Naive thymus-derived CD8-positive, alpha-beta T cell (primary cell): Measurements from ENCODE around the gene ASPDH. TPM values are rescaled to one million over a fixed set of nuclear protein-coding genes. Genes with fewer than 3 reads are reported as not detected.

Experiments
- ATAC-seq, 2 donors: fragments of 150-1000 bp; cut with Tn5 transposase in 1 of 2; sonication (Bioruptor Pico), chemical (Tn5 transposase) in 1 of 2; 1 replicate in 1 of 2; 2 replicates in 1 of 2; pipeline ENCODE4 v1.10.0; 2021; ENCODE audit warnings: mild to moderate bottlenecking in 2 of 2, moderate library complexity in 2 of 2
- POLR2A ChIA-PET: fragments of 350-600 bp; sonication (Branson Sonifier 250); formaldehyde crosslinking; loops from one replicate; lab custom pipeline; 2021; ENCODE audit warnings: antibody characterized with exemption; lab: Charles Lee
- DNase-seq, 10 donors: peaks; one replicate each; pipeline versions ENCODE4 v3.0.0 to v3.0.0-alpha.2; 2020 to 2022
- H3K27ac Mint-ChIP-seq, 10 donors: one replicate each; pipeline ENCODE4 v1.8.0; 2020 to 2022; ENCODE audit warnings: mild to moderate bottlenecking in 10 of 10, mixed read lengths in 10 of 10, moderate library complexity in 4 of 10, inconsistent platforms in 1 of 10
- H3K27me3 Mint-ChIP-seq, 5 donors: one replicate each; pipeline ENCODE4 v1.8.0; 2021 to 2022; ENCODE audit warnings: mixed read lengths in 5 of 5
- H3K36me3 Mint-ChIP-seq, 3 donors: one replicate each; pipeline ENCODE4 v1.8.0; 2020 to 2022; ENCODE audit warnings: mixed read lengths in 3 of 3, mild to moderate bottlenecking in 2 of 3, inconsistent platforms in 1 of 3
- H3K4me1 Mint-ChIP-seq, 4 donors: one replicate each; pipeline ENCODE4 v1.8.0; 2021 to 2022; ENCODE audit warnings: mixed read lengths in 4 of 4
- H3K4me3 Mint-ChIP-seq, 10 donors: one replicate each; pipeline ENCODE4 v1.8.0; 2020 to 2022; ENCODE audit warnings: mild to moderate bottlenecking in 10 of 10, mixed read lengths in 10 of 10, moderate library complexity in 6 of 10, inconsistent platforms in 1 of 10
- H3K9me3 Mint-ChIP-seq, 9 donors: one replicate each; pipeline ENCODE4 v1.8.0; 2020 to 2022; ENCODE audit warnings: mixed read lengths in 9 of 9, mild to moderate bottlenecking in 3 of 9, inconsistent platforms in 1 of 9, moderate library complexity in 1 of 9
- polyA plus RNA-seq, 3 donors: library from polyadenylated mRNA; unstranded; fragments of 300-500 nt; fragmentation: Illumina TruSeq; gene quantifications; one replicate each; pipeline ENCODE4 v1.2.3, GENCODE V29; 2021
- total RNA-seq, 8 experiments: library from RNA in 2 of 8; stranded (reverse) in 2 of 8; gene quantifications; one replicate each; pipeline ENCODE4 v1.2.3 and lab custom pipeline; 2021 to 2026

The ASPDH gene
- total and polyA plus RNA-seq, 5 experiments from 2014 or later: 1.4 TPM; not detected in 4

DNA sequence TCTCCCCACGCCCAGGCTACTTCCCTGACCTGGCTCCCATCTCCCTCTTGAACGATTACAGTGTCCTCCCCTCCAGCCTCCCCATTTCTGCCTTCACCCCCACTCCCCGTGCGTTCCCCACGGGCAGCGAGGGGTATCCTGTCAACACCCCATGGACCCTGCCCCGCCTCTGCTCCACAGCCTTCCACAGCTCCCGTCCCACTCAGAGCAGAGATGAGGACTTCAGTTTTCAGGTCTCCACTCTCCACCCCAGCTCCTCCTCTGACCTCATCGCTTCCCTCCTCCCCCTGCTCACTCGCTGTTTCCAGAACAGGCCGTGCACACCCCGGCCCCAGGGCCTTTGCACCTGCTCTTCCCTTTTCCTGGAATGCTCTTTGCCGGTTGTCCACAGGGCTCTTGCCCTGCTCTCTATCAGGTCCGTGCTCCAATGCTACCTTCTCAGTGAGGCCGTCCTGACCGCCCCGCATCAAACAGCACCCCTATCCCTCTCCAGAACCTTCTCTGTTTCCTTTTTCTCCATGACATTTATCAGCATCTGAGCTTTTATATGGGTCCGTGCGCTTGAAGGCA is 39.5 kb upstream of the ASPDH start:
- Mint-ChIP-seq H3K27ac (peak overlapping the region in 1 of 10 donors; percentile 63), H3K9me3 (no peaks in the 10 kb centered on the region), H3K36me3 (peaks cover 0 to 6% (median 0%) of the 10 kb centered on the region in 3 donors), H3K4me3 (peak overlapping the region in 1 of 10 donors; percentile 29), H3K27me3 (peaks cover 34 to 91% (median 58%) of the 10 kb centered on the region in 5 donors), H3K4me1 (peaks cover 10 to 36% (median 14%) of the 10 kb centered on the region in 4 donors)
- POLR2A ChIA-PET: no interaction called here
- no peak for ATAC-seq
- no peak for DNase-seq

DNA sequence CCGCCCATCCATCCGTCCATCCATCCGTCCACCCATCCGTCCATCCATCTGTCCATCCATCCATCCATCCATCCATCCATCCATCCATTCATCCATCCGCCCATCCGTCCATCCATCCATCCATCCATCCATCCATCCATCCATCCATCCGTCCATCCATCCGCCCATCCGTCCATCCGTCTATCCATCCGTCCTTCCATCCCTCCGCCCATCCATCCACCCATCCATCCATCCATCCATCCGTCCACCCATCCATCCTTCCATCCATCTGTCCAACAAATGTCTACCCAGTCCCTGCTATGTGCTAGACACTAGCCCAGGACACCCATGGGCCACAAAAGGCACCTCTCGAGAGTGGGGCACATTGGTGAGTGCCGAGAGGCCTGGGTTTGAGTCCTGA is 38.8 kb upstream of the ASPDH start:
- POLR2A ChIA-PET: no interaction called here
- H3K36me3 Mint-ChIP-seq: peaks cover 0 to 6% (median 0%) of the 10 kb centered on the region in 3 donors
- peaks cover 10 to 36% (median 14%) of the 10 kb centered on the region in 4 donors for H3K4me1 Mint-ChIP-seq
- peak overlapping the region in 1 of 10 donors; percentile 3 for H3K4me3 Mint-ChIP-seq
- DNase-seq: no peak
- peaks cover 33 to 86% (median 53%) of the 10 kb centered on the region in 5 donors for H3K27me3 Mint-ChIP-seq
- no peaks in the 10 kb centered on the region for H3K9me3 Mint-ChIP-seq
- peak overlapping the region in 1 of 10 donors; percentile 31 for H3K27ac Mint-ChIP-seq
- no peak for ATAC-seq

DNA sequence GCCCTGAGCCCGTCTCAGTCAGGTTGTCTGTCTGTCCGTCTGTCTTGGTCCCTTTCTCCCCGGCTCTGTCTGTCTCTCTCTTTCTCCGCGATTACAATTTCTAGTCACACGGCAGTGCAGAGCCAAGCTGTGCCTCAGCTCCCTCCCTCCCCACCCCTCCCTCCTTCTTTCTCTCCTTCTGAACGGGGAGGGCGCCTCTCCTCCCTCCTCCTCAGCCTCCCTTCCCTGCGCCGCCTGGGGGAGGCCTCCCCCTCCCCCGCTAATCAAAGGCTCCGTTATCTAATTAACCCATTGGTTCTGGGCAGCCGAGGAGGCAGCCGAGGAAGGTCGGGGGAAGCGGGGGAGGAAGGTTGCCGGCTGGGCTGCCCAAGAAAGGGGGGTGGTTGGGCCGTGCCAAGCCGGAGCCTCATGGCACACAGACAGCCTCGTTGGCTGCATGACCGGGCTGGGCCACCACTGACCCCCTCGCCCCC is 38.0 kb upstream of the ASPDH start:
- no peak overlapping the region for H3K27ac Mint-ChIP-seq
- H3K4me1 Mint-ChIP-seq: peaks cover 10 to 36% (median 14%) of the 10 kb centered on the region in 4 donors
- peaks cover 35 to 78% (median 53%) of the 10 kb centered on the region in 5 donors for H3K27me3 Mint-ChIP-seq
- DNase-seq (no peak), ATAC-seq (no peak)
- H3K4me3 Mint-ChIP-seq: peak overlapping the region in 2 of 10 donors; percentile 31 to 50
- H3K9me3 Mint-ChIP-seq: no peaks in the 10 kb centered on the region
- peaks cover 0 to 6% (median 0%) of the 10 kb centered on the region in 3 donors for H3K36me3 Mint-ChIP-seq
- POLR2A ChIA-PET: no interaction called here

DNA sequence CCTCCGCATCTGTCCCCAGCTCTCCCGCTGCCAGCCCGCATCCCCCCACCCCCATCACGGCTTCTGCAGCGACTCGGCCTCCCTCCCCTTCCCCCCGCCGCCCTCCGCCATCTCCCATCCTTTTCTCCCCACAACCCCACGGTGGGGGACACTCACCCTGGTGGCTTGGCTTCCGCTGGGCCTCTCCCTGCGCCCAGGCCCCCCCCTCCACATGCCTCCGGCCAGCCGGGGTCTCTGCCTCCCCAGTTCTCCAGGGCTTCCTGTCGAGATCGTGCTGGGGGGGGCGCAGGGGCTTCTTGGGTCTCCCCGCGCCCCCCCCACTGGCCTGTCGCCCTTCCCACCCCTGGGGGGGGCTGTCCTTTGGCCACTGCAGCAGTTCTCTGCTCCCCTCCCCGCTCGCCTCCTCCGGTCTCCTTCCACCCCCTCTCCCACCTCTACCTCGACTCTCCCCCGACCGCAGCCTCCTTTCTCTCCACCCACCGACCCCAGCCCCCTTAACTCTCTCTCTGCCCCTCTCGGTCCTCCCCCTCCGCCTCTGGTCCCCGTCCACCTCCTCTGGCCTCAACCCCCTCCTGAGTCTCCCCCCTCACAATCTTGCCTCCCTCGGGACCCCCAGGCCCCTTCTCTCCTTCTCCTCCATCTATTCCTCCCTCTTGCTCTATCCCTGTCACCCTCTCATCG is 37.5 kb upstream of the ASPDH start:
- Mint-ChIP-seq H3K27ac (no peak overlapping the region), H3K27me3 (peaks cover 32 to 72% (median 48%) of the 10 kb centered on the region in 5 donors), H3K36me3 (peaks cover 0 to 6% (median 0%) of the 10 kb centered on the region in 3 donors), H3K9me3 (no peaks in the 10 kb centered on the region), H3K4me3 (peak overlapping the region in 2 of 10 donors; percentile 31 to 50), H3K4me1 (peaks cover 6 to 31% (median 10%) of the 10 kb centered on the region in 4 donors)
- POLR2A ChIA-PET: no interaction called here
- ATAC-seq: no peak
- no peak for DNase-seq

DNA sequence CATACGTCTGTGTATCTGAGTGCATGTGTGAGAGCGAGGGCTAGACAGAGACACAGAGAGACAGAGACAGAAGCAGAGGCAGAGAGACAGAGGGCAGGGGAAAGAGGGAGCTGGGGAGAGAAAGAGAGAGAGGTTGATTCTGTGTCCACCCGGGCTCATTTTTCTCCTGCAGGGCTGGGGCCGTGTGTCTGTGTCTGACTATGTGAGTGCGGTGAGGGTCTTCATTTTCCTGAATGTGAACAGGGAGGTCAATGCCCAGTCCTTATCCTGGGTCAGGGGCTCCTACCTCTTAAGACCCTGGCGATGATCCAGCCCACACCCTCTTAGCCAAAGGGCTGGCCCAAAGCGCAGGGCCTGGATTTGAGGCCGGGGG is 36.9 kb upstream of the ASPDH start:
- no peak overlapping the region for H3K27ac Mint-ChIP-seq
- H3K9me3 Mint-ChIP-seq: no peaks in the 10 kb centered on the region
- POLR2A ChIA-PET: interaction anchor here (0.5 kb wide), 1 partner anchor 295 kb away, joined by 3 read pairs; no protein-coding TSS in a partner anchor
- peaks cover 2 to 28% (median 10%) of the 10 kb centered on the region in 4 donors for H3K4me1 Mint-ChIP-seq
- H3K27me3 Mint-ChIP-seq: peaks cover 32 to 66% (median 45%) of the 10 kb centered on the region in 5 donors
- peak in 1 of 10 donors; percentile 32 for DNase-seq
- no peak for ATAC-seq
- peaks cover 0 to 6% (median 0%) of the 10 kb centered on the region in 3 donors for H3K36me3 Mint-ChIP-seq
- no peak overlapping the region for H3K4me3 Mint-ChIP-seq

DNA sequence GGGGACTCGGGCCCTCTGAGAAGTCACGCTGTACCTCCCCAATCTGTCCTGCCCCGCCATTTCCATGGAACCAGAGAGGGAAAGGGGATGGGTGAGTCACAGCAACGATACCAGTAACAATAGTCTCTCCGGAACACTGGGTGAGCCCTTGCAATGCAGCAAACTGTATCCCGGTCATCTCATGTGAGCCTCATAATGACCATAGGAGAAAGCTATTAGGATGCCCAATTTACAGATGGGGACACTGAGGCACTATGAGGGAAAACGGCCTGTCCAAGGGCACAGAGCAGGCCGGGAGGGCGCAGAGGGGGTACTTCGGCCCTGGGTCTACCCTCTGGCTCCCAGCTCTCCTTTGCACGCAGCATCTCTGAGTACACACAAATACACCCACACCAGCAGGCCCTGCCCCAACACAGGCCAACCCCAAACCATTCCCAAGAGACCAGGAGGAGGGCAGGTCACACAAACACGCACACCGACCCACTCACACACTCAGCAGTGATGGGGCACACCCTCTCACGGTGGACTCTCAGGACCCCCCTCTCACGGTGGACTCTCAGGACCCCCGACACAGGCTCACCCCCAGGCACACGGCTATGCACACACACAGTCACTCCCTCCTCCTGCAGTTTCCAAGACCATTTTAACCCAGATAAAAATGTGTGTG is 36.3 kb upstream of the ASPDH start:
- H3K27me3 Mint-ChIP-seq: peaks cover 32 to 61% (median 40%) of the 10 kb centered on the region in 5 donors
- H3K4me3 Mint-ChIP-seq: no peak overlapping the region
- H3K4me1 Mint-ChIP-seq: peaks cover 2 to 23% (median 9%) of the 10 kb centered on the region in 4 donors
- POLR2A ChIA-PET: interaction anchor here (0.5 kb wide), 1 partner anchor 296 kb away, joined by 3 read pairs; no protein-coding TSS in a partner anchor
- no peaks in the 10 kb centered on the region for H3K9me3 Mint-ChIP-seq
- no peak overlapping the region for H3K27ac Mint-ChIP-seq
- no peak for ATAC-seq
- peaks cover 0 to 6% (median 0%) of the 10 kb centered on the region in 3 donors for H3K36me3 Mint-ChIP-seq
- peak in 1 of 10 donors; percentile 27 for DNase-seq

DNA sequence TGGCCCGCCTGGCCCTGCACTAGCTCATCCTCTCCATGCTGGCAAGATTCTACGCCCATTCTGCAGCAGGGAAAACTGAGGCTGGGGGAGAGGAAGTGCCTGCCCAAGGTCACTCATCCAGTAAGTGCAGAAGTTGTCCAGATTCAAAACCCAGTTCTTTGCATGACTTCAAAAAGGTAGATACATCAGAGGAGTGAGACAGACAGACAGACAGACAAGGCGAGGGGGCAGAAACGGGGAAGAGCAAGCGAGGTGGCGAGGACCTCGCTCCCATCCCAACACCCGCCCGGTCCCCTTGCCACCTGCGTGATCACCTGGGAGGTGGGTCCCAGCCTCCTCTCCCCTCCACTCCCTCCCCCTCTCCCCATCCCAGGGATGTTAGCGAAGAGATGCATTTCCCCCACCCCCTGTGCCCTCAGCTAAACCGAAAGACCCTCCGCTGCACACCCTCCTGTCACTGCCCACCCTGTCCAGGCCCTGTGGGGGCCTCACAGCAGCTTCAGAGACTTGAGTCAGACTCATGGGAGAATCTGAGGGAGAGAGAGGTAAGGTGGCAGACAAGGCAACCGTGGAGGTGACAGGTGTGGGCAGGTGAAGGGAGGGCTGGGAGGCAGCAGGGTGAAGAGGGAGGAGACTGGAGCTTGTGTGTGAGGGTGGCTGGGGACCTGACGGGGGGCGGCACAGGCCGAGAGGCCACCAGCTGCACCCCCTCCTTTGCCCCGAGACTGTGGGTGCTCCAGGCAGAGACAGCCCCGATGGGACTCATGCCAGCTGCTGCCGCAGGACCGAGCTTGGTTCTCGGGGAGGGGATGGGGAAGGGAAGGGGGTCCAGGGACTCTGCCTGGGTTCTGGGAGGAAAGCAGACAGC is 35.6 kb upstream of the ASPDH start:
- Mint-ChIP-seq H3K27me3 (peaks cover 29 to 55% (median 33%) of the 10 kb centered on the region in 5 donors), H3K9me3 (no peaks in the 10 kb centered on the region), H3K4me1 (peaks cover 2 to 21% (median 9%) of the 10 kb centered on the region in 4 donors), H3K36me3 (peaks cover 0 to 6% (median 0%) of the 10 kb centered on the region in 3 donors), H3K4me3 (no peak overlapping the region), H3K27ac (peak overlapping the region in 1 of 10 donors; percentile 46)
- ATAC-seq: no peak
- POLR2A ChIA-PET: no interaction called here
- DNase-seq: peak in 1 of 10 donors; percentile 36

DNA sequence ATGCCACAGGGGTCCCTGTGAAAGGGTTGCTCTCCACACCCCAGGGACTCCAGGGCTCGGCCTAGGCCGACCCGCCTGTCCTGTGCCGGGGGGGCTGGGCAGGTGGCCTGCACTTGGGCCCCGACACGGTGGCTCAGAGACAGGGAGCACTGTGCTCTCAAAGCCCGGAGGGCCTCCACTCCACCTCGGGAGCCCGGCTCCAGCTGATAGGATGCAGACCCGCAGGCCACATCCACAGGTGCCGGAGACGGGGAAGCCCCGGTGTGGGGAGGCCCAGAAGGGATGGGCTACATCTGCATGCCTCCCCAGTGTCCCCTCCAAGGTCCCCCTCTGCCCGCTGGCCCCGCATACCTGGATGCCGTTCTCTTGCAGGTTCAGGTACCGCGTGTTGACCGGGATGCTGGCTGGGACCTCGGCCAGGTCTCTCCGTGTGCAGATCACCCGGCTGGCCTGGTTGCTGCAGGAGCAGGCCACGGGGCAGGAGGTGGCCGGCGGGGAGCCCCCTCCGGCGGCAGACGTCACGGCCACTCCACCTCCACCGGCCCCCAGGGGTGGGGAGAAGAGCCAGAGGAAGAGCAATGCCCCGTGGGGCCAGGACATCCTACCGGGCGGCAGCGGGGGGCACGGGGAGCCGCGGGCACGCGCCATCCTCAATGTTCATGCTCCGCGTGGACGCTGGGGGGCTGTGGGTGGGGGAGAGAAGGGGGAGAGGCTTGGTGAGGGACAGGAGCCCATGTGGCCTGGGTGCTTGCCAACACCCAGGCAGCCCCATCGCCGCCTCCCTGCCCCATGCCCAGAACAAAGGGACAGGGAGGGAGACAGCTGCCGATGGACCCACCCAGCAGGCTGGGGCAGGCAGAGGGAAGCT is 34.7 kb upstream of the ASPDH start:
- ATAC-seq (no peak), DNase-seq (peak in 1 of 10 donors; percentile 51)
- peaks cover 2 to 21% (median 9%) of the 10 kb centered on the region in 4 donors for H3K4me1 Mint-ChIP-seq
- H3K9me3 Mint-ChIP-seq: no peaks in the 10 kb centered on the region
- no peak overlapping the region for H3K4me3 Mint-ChIP-seq
- POLR2A ChIA-PET: no interaction called here
- H3K36me3 Mint-ChIP-seq: peaks cover 0 to 6% (median 0%) of the 10 kb centered on the region in 3 donors
- no peak overlapping the region for H3K27ac Mint-ChIP-seq
- H3K27me3 Mint-ChIP-seq: peaks cover 24 to 48% (median 28%) of the 10 kb centered on the region in 5 donors

DNA sequence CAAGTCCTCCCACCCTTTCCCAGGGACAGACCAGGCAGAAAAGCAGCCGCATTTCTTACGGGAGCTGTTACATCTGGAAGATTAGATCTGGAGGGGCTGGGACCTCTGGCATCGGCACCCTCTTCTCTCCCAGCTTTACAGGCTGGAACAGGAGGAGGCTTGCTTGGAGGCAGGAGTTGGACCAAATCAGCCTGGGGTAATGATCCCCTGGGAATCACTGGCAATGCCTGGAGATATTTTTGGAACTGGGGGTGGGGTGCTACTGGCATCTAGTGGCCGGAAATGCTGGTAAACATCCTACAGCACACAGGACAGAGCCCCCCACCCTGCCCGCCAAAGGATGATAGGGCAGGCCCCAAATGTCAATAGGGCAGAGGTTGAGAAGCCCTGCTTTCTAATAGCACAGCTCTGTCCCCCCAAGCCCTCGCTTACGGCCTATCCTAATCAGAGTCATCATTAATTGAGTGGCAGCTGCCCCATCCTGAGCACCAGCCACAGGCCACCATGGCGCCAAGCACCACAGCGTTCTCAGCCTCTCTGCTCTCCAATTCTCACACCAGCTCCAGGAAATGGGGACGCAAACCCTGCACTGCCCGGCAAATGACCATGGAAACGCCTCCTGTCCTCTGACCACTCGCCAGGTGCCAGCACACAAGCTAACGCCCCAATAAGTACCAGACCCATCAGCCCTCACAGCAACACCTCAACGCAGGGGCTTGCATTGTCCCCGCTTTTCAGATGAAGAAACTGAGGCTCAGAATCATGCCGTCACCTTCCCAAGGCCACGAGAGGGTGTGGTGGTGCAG is 33.9 kb upstream of the ASPDH start:
- DNase-seq (peak in 1 of 10 donors; percentile 49), ATAC-seq (no peak)
- POLR2A ChIA-PET: no interaction called here
- H3K4me1 Mint-ChIP-seq: peaks cover 2 to 14% (median 8%) of the 10 kb centered on the region in 4 donors
- peaks cover 16 to 39% (median 19%) of the 10 kb centered on the region in 5 donors for H3K27me3 Mint-ChIP-seq
- no peaks in the 10 kb centered on the region for H3K9me3 Mint-ChIP-seq
- H3K4me3 Mint-ChIP-seq: no peak overlapping the region
- H3K36me3 Mint-ChIP-seq: peaks cover 0 to 6% (median 0%) of the 10 kb centered on the region in 3 donors
- no peak overlapping the region for H3K27ac Mint-ChIP-seq

DNA sequence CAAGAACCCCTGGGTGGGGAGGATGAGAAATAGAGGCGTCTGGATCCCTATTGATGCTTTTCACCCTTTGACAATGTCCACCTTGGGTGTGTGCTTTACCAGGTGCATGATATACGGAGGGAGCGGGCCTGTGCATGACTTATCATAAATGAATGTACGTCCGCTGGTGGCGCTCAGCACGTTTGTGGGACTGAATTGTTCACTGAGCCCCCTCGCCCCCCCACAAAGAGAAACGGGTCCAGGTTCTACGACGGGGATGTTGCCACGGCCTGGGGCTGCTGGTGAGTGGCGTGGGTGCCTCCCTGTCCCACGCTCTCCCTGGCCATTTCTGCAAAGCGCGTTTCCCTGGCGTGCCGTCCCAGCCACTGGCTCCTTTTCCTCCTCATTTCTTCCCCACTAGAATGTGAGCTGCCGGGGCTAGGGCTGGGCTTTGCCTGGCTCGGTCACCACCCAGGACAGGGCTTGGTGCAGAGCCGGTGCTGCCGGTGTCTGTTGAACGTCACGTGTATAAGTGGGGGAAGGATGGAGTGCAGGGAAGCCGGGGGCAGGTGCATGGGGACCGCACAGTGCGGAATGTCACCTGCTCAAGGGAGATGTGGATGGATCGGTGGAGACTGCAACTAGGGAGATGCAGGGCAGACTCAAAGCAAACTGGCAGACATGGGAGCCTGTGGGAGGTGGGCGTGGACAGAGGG is 33.0 kb upstream of the ASPDH start:
- DNase-seq (peak in 1 of 10 donors; percentile 46), ATAC-seq (no peak)
- peaks cover 0 to 2% (median 0%) of the 10 kb centered on the region in 3 donors for H3K36me3 Mint-ChIP-seq
- peaks cover 10 to 34% (median 12%) of the 10 kb centered on the region in 5 donors for H3K27me3 Mint-ChIP-seq
- no peak overlapping the region for H3K27ac Mint-ChIP-seq
- H3K9me3 Mint-ChIP-seq: no peaks in the 10 kb centered on the region
- POLR2A ChIA-PET: no interaction called here
- H3K4me1 Mint-ChIP-seq: peaks cover 2 to 5% (median 3%) of the 10 kb centered on the region in 4 donors
- no peak overlapping the region for H3K4me3 Mint-ChIP-seq
